Liver (tissue), 9 donors: ENCODE measurements around the gene ARPC1A. TPM values are rescaled to one million over a fixed set of nuclear protein-coding genes. Genes with fewer than 3 reads are reported as not detected.

ENCODE experiments used
- DNase-seq: peaks from one replicate; pipeline ENCODE4 v3.0.0-alpha.2; 2017; ENCODE audit warnings: low spot score
- H3K27ac ChIP-seq, 2 donors: one replicate each; pipeline ENCODE4 v1.7.0; 2013; ENCODE audit warnings: inconsistent platforms in 2 of 2, low read length in 2 of 2, control low read depth in 1 of 2, low read depth in 1 of 2, mild to moderate bottlenecking in 1 of 2
- H3K27me3 ChIP-seq, 4 donors: one replicate each; pipeline versions ENCODE4 v1.6.1 to v1.7.0; 2013; ENCODE audit warnings: low read length in 3 of 4, inconsistent platforms in 1 of 4, mild to moderate bottlenecking in 1 of 4, moderate library complexity in 1 of 4; ENCODE audit not compliant: control insufficient read depth in 4 of 4, insufficient read depth in 4 of 4
- H3K36me3 ChIP-seq, 4 donors: one replicate each; pipeline versions ENCODE4 v1.6.1 to v1.7.0; 2013; ENCODE audit warnings: low read length in 3 of 4, mild to moderate bottlenecking in 3 of 4, low read depth in 1 of 4, moderate library complexity in 1 of 4; ENCODE audit not compliant: control insufficient read depth in 4 of 4, insufficient read depth in 3 of 4
- H3K4me1 ChIP-seq, 4 donors: one replicate each; pipeline versions ENCODE4 v1.6.1 to v1.7.0; 2013; ENCODE audit warnings: low read length in 3 of 4, mild to moderate bottlenecking in 3 of 4, moderate library complexity in 1 of 4; ENCODE audit not compliant: control insufficient read depth in 4 of 4, insufficient read depth in 4 of 4
- H3K4me3 ChIP-seq, 3 donors: one replicate each; pipeline versions ENCODE4 v1.6.1 to v1.7.0; 2013; ENCODE audit warnings: low read length in 3 of 3, control low read depth in 1 of 3, low read depth in 1 of 3, mild to moderate bottlenecking in 1 of 3
- H3K9ac ChIP-seq, 2 donors: one replicate each; pipeline ENCODE4 v1.7.0; 2013; ENCODE audit warnings: low read length in 2 of 2, mild to moderate bottlenecking in 2 of 2, moderate library complexity in 2 of 2, control low read depth in 1 of 2, low read depth in 1 of 2
- H3K9me3 ChIP-seq, 4 donors: one replicate each; pipeline versions ENCODE4 v1.6.1 to v1.7.0; 2013; ENCODE audit warnings: low read length in 3 of 4; ENCODE audit not compliant: control insufficient read depth in 4 of 4
- EGR1 ChIP-seq, 2 donors: IDR thresholded peaks; 2 replicates each; pipeline ENCODE4 v1.6.1; 2016 to 2018; ENCODE audit warnings: antibody characterized with exemption in 2 of 2, low read depth in 2 of 2
- FOXA1 ChIP-seq: IDR thresholded peaks from 2 replicates; pipeline ENCODE4 v1.6.1; 2016; ENCODE audit warnings: antibody characterized with exemption
- FOXA2 ChIP-seq: IDR thresholded peaks from 2 replicates; pipeline ENCODE4 v1.6.1; 2016; ENCODE audit warnings: antibody characterized with exemption
- GABPA ChIP-seq, 2 donors: IDR thresholded peaks in 1 of 2; conservative IDR thresholded peaks in 1 of 2; 2 replicates each; pipeline ENCODE4 v1.6.1; 2016; ENCODE audit warnings: antibody characterized with exemption in 2 of 2, mild to moderate bottlenecking in 1 of 2, moderate library complexity in 1 of 2
- HNF4A ChIP-seq, 2 donors: conservative IDR thresholded peaks; 2 replicates each; pipeline ENCODE4 v1.6.1; 2016; ENCODE audit warnings: antibody characterized with exemption in 2 of 2, mild to moderate bottlenecking in 2 of 2
- HNF4G ChIP-seq: IDR thresholded peaks from 2 replicates; pipeline ENCODE4 v1.6.1; 2016; ENCODE audit warnings: antibody characterized with exemption
- JUND ChIP-seq, 2 donors: IDR thresholded peaks; 2 replicates each; pipeline ENCODE4 v1.6.1; 2016; ENCODE audit warnings: antibody characterized with exemption in 2 of 2
- MAX ChIP-seq: IDR thresholded peaks from 2 replicates; pipeline ENCODE4 v1.6.1; 2016; ENCODE audit warnings: antibody characterized with exemption
- NR2F2 ChIP-seq: IDR thresholded peaks from 2 replicates; pipeline ENCODE4 v1.6.1; 2016; ENCODE audit warnings: antibody characterized with exemption
- RAD21 ChIP-seq, 2 donors: IDR thresholded peaks; 2 replicates each; pipeline ENCODE4 v1.6.1; 2016; ENCODE audit warnings: antibody characterized with exemption in 2 of 2, mild to moderate bottlenecking in 2 of 2
- RXRA ChIP-seq, 2 donors: IDR thresholded peaks; 2 replicates each; pipeline ENCODE4 v1.6.1; 2017 to 2018; ENCODE audit warnings: antibody characterized with exemption in 2 of 2, mild to moderate bottlenecking in 1 of 2
- SP1 ChIP-seq: IDR thresholded peaks from 2 replicates; pipeline ENCODE4 v1.6.1; 2018; ENCODE audit warnings: antibody characterized with exemption, mild to moderate bottlenecking
- TAF1 ChIP-seq: conservative IDR thresholded peaks from 2 replicates; pipeline ENCODE4 v1.6.1; 2016; ENCODE audit warnings: antibody characterized with exemption, mild to moderate bottlenecking
- YY1 ChIP-seq: IDR thresholded peaks from 2 replicates; pipeline ENCODE4 v1.6.1; 2016; ENCODE audit warnings: antibody characterized with exemption, mild to moderate bottlenecking
- ZBTB33 ChIP-seq: IDR thresholded peaks from 2 replicates; pipeline ENCODE4 v1.6.1; 2016; ENCODE audit warnings: antibody characterized with exemption
- WGBS: extraction: QIAGEN DNeasy Blood & Tissue Kit; methylation state at CpG from one replicate; pipeline ENCODE4 v1.1.7; 2013; 5-methylcytosine and 5-hydroxymethylcytosine counted together
- polyA plus RNA-seq, 2 donors: library from polyadenylated mRNA; stranded (reverse) in 1 of 2; unstranded in 1 of 2; fragments of 200-250 nt in 1 of 2; fragments of >200 nt in 1 of 2; fragmentation: Nextera tagmentation in 1 of 2; extraction: Ambion mirVana in 1 of 2; gene quantifications; one replicate each; pipeline versions ENCODE4 v1.2.1 to v1.2.3, GENCODE V29; 2013 to 2015
- total RNA-seq, 2 donors: library from RNA; depleted of rRNA; stranded (reverse); fragments of >200 nt; gene quantifications; one replicate each; pipeline ENCODE4 v1.2.3, GENCODE V29; 2014
- TF ChIP-seq, protein P1 (sequence below): IDR thresholded peaks from 2 replicates; pipeline ENCODE4 v1.6.1; 2016; ENCODE audit warnings: antibody characterized with exemption, mild to moderate bottlenecking
- TF ChIP-seq, protein P2 (sequence below): fragments of 150-350 bp; IDR thresholded peaks from 2 replicates; pipeline ENCODE4 v1.5.1; 2017; ENCODE audit warnings: improper control_type of control experiment, low read depth, low read length; ENCODE audit not compliant: missing input control
- TF ChIP-seq, protein P3 (sequence below): IDR thresholded peaks from 2 replicates; pipeline ENCODE4 v1.6.1; 2016; ENCODE audit warnings: antibody characterized with exemption
- donor health status: healthy.
- donor health status: healthy.
- donor health status: healthy.
- donor health status: healthy.
- donor health status: healthy.

ARPC1A gene
- total and polyA plus RNA-seq, 4 donors, result 46.7 to 84.0 (median 60.8) TPM

DNA sequence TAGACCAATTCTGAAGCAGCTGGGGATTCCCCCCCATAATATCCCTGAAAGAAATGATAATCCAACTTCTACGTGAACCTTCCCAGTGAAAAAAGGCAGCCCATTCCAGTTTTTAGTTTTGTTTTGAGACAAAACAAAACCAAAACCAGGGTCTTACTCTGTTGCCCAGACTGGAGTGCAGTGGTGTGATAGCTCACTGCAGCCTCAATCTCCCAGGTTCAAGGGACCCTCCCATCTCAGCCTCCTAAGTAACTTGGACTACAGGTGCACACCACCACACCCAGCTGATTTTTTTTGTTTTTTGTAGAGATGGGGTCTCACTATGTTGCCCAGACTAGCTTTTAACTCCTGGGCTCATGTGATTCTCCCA is 12.5 kb upstream of the ARPC1A start:
- Histone ChIP-seq H3K36me3 (no peaks in the 10 kb centered on the region), H3K4me3 (no peak overlapping the region), H3K27ac (no peak overlapping the region), H3K9me3 (peaks cover 0 to 4% (median 0%) of the 10 kb centered on the region in 4 donors), H3K27me3 (no peaks in the 10 kb centered on the region), H3K9ac (peak overlapping the region in 1 of 2 donors; percentile 14), H3K4me1 (peaks cover 0 to 5% (median 2%) of the 10 kb centered on the region in 4 donors)
- WGBS, result 25% methylated on average over 1 of the region's 1 CpG
- TF ChIP-seq TAF1, result no peak
- TF ChIP-seq, protein P1, sequence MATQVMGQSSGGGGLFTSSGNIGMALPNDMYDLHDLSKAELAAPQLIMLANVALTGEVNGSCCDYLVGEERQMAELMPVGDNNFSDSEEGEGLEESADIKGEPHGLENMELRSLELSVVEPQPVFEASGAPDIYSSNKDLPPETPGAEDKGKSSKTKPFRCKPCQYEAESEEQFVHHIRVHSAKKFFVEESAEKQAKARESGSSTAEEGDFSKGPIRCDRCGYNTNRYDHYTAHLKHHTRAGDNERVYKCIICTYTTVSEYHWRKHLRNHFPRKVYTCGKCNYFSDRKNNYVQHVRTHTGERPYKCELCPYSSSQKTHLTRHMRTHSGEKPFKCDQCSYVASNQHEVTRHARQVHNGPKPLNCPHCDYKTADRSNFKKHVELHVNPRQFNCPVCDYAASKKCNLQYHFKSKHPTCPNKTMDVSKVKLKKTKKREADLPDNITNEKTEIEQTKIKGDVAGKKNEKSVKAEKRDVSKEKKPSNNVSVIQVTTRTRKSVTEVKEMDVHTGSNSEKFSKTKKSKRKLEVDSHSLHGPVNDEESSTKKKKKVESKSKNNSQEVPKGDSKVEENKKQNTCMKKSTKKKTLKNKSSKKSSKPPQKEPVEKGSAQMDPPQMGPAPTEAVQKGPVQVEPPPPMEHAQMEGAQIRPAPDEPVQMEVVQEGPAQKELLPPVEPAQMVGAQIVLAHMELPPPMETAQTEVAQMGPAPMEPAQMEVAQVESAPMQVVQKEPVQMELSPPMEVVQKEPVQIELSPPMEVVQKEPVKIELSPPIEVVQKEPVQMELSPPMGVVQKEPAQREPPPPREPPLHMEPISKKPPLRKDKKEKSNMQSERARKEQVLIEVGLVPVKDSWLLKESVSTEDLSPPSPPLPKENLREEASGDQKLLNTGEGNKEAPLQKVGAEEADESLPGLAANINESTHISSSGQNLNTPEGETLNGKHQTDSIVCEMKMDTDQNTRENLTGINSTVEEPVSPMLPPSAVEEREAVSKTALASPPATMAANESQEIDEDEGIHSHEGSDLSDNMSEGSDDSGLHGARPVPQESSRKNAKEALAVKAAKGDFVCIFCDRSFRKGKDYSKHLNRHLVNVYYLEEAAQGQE, result no peak
- no peak for TF ChIP-seq HNF4A (conservative IDR thresholded peaks at IDR 0.05)
- TF ChIP-seq ZBTB33, result no peak
- TF ChIP-seq YY1, result no peak
- no peak for TF ChIP-seq MAX
- no peak for TF ChIP-seq NR2F2
- no peak for TF ChIP-seq JUND (IDR thresholded peaks at IDR 0.05)
- no peak for TF ChIP-seq FOXA2
- TF ChIP-seq RAD21 (IDR thresholded peaks at IDR 0.05), result no peak
- TF ChIP-seq, protein P2, sequence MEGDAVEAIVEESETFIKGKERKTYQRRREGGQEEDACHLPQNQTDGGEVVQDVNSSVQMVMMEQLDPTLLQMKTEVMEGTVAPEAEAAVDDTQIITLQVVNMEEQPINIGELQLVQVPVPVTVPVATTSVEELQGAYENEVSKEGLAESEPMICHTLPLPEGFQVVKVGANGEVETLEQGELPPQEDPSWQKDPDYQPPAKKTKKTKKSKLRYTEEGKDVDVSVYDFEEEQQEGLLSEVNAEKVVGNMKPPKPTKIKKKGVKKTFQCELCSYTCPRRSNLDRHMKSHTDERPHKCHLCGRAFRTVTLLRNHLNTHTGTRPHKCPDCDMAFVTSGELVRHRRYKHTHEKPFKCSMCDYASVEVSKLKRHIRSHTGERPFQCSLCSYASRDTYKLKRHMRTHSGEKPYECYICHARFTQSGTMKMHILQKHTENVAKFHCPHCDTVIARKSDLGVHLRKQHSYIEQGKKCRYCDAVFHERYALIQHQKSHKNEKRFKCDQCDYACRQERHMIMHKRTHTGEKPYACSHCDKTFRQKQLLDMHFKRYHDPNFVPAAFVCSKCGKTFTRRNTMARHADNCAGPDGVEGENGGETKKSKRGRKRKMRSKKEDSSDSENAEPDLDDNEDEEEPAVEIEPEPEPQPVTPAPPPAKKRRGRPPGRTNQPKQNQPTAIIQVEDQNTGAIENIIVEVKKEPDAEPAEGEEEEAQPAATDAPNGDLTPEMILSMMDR, result no peak
- TF ChIP-seq, protein P3, sequence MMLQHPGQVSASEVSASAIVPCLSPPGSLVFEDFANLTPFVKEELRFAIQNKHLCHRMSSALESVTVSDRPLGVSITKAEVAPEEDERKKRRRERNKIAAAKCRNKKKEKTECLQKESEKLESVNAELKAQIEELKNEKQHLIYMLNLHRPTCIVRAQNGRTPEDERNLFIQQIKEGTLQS, result no peak
- no peak for TF ChIP-seq SP1
- no peak for TF ChIP-seq RXRA (IDR thresholded peaks at IDR 0.05)
- no peak for TF ChIP-seq HNF4G
- TF ChIP-seq FOXA1, result no peak
- no peak for TF ChIP-seq EGR1 (IDR thresholded peaks at IDR 0.05; ENCODE audit: low read depth in 2 of 2)
- TF ChIP-seq GABPA (IDR thresholded peaks at IDR 0.05 in 1 of 2, conservative IDR thresholded peaks at IDR 0.05 in 1 of 2), result no peak
- DNase-seq, result no peak
